ENCODE results near the gene ALG8. TPM values are rescaled to one million over a fixed set of nuclear protein-coding genes. Genes with fewer than 3 reads are reported as not detected.

ALG8 gene
- polyA plus RNA-seq, 1 donor from 2014 or later, result 42.1 TPM

GRCh38 chr11:78171951-78172350 is 32.5 kb upstream of the ALG8 start:
- Histone ChIP-seq H3K4me3 (ENCODE audit: low read length) (no peak overlapping the region), H4K20me1 (ENCODE audit: insufficient read depth) (no peaks in the 10 kb centered on the region), H3K79me2 (replicated peaks; ENCODE audit: insufficient read depth, low read length) (no peaks in the 10 kb centered on the region), H3K27me3 (ENCODE audit: insufficient read depth, low read depth, low read length) (no peaks in the 10 kb centered on the region), H3K9me2 (ENCODE audit: insufficient read depth, low read length) (no peaks in the 10 kb centered on the region), H3F3A (ENCODE audit: insufficient read depth, low read length, poor library complexity, severe bottlenecking) (no peaks in the 10 kb centered on the region), H3K9ac (ENCODE audit: low read length) (no peak overlapping the region), H3K4me2 (ENCODE audit: low read length) (no peak overlapping the region), H3K36me3 (ENCODE audit: insufficient read depth, low read length) (no peaks in the 10 kb centered on the region), H3K9me3 (ENCODE audit: low read length) (no peaks in the 10 kb centered on the region), H2AFZ (ENCODE audit: low read depth, low read length) (no peak overlapping the region), H3K27ac (ENCODE audit: low read length) (no peak overlapping the region)
- TF ChIP-seq RAD21 (conservative IDR thresholded peaks at IDR 0.05) (no peak), EP300 (conservative IDR thresholded peaks at IDR 0.05; ENCODE audit: poor library complexity, severe bottlenecking) (no peak), POLR2AphosphoS5 (IDR thresholded peaks at IDR 0.05) (no peak), REST (IDR thresholded peaks at IDR 0.05; ENCODE audit: borderline replicate concordance) (no peak), MXI1 (conservative IDR thresholded peaks at IDR 0.05; ENCODE audit: poor library complexity, severe bottlenecking) (no peak), CTCF (IDR thresholded peaks at IDR 0.05; ENCODE audit: poor library complexity, severe bottlenecking) (no peak), EZH2 (IDR thresholded peaks at IDR 0.05; ENCODE audit: borderline replicate concordance, insufficient read depth, low read length, poor library complexity, severe bottlenecking) (no peak), TAF1 (IDR thresholded peaks at IDR 0.05; ENCODE audit: low read depth) (no peak), SMC3 (conservative IDR thresholded peaks at IDR 0.05; ENCODE audit: poor library complexity) (no peak)

GRCh38 chr11:78170874-78171549 is 31.6 kb upstream of the ALG8 start:
- Histone ChIP-seq H3K9me3 (ENCODE audit: low read length) (no peaks in the 10 kb centered on the region), H2AFZ (ENCODE audit: low read depth, low read length) (no peak overlapping the region), H3K4me3 (ENCODE audit: low read length) (no peak overlapping the region), H4K20me1 (ENCODE audit: insufficient read depth) (no peaks in the 10 kb centered on the region), H3F3A (ENCODE audit: insufficient read depth, low read length, poor library complexity, severe bottlenecking) (no peaks in the 10 kb centered on the region), H3K9ac (ENCODE audit: low read length) (no peak overlapping the region), H3K36me3 (ENCODE audit: insufficient read depth, low read length) (no peaks in the 10 kb centered on the region), H3K9me2 (ENCODE audit: insufficient read depth, low read length) (no peaks in the 10 kb centered on the region), H3K27ac (ENCODE audit: low read length) (no peak overlapping the region), H3K4me2 (ENCODE audit: low read length) (no peak overlapping the region), H3K79me2 (replicated peaks; ENCODE audit: insufficient read depth, low read length) (no peaks in the 10 kb centered on the region), H3K27me3 (ENCODE audit: insufficient read depth, low read depth, low read length) (no peaks in the 10 kb centered on the region)
- TF ChIP-seq REST (IDR thresholded peaks at IDR 0.05; ENCODE audit: borderline replicate concordance), result no peak
- TF ChIP-seq EZH2 (IDR thresholded peaks at IDR 0.05; ENCODE audit: borderline replicate concordance, insufficient read depth, low read length, poor library complexity, severe bottlenecking), result no peak
